ENCODE data around the gene ANLN. TPM values are rescaled to one million over a fixed set of nuclear protein-coding genes. Genes with fewer than 3 reads are reported as not detected.

The ANLN gene
- total RNA-seq, 1 experiment from 2014 or later = 238 TPM

DNA sequence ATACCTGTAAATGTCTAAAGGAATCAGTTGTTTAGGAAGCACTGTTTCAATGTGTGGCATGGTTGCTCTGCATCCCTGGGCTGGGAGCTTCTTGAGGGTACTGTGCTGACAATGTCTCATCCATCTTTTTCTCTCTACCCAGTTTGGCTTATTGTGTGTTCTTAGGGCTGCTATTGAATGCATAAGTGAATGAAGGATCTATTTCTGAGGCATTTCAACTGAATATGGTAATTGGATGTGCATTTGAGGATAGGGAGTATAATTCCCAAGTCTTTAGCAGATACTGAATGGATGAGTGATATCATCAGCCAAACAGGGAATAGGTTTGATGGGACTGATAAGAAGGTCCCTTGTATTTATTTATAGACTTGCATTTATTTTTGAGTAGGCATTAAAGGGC lies 64.1 kb downstream of the ANLN start:
- CTCF ChIA-PET = interaction anchor here (0.7 kb wide), 1 partner anchor 141 kb away, joined by 3 read pairs; no protein-coding TSS in a partner anchor
- in situ Hi-C loops (cut with HindIII; ENCODE audit: low pct_unique_long_range_greater_than_20kb, low sequenced_read_pairs) = no loop called here
- POLR2A ChIA-PET = no interaction called here

DNA sequence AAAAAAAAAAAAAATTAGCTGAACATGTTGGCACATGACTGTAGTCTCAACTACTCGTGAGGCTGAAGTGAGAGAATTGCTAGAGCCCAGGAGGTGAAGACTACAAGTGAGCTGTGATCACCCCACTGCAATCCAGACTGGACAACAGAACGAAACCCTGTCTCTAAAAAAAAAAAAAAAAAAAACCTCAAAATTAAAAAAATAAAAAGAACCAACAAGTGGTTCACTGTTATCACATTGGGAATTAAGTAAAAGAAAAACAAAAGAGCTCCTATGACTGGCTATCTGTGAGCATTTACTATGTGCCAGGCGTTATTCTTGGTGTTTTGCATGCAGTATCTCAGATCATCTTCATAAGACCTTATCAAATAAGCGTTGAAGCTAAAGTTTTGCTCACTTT lies 66.0 kb downstream of the ANLN start:
- H3K4me1 ChIP-seq (ENCODE audit: control insufficient read depth, insufficient read depth, low read length) = no peaks in the 10 kb centered on the region
- no peak overlapping the region for H3K4me3 ChIP-seq (ENCODE audit: low read depth in 2 of 2, low read length in 2 of 2)
- ChIA-PET CTCF (no interaction called here), POLR2A (interaction anchor here (0.6 to 0.7 kb wide), 2 partner anchors 15 to 99 kb away, joined by 3 to 4 read pairs; no protein-coding TSS in a partner anchor)
- no peaks in the 10 kb centered on the region for H3K9me3 ChIP-seq (ENCODE audit: control insufficient read depth, insufficient read depth, low read depth, low read length)
- intact Hi-C loops (cut with micrococcal nuclease; ENCODE audit: unreplicated experiment) (no loop called here), in situ Hi-C loops (cut with HindIII; ENCODE audit: low pct_unique_long_range_greater_than_20kb, low sequenced_read_pairs) (no loop called here)
- no peaks in the 10 kb centered on the region for H3K27me3 ChIP-seq (ENCODE audit: control insufficient read depth, insufficient read depth, low read length)
- no TSS peak for BruUV-seq (replicated peaks)
- no peak overlapping the region for H3K27ac ChIP-seq (ENCODE audit: low read length)
- peaks cover 38% of the 10 kb centered on the region for H3K36me3 ChIP-seq (ENCODE audit: control insufficient read depth, insufficient read depth, low read length)
- ATAC-seq (no peak), DNase-seq (ENCODE audit: low read depth, low spot score) (no peak)
- TF ChIP-seq POLR2AphosphoS5 (IDR thresholded peaks at IDR 0.05; ENCODE audit: low read depth, low read length) (no peak), SIN3A (IDR thresholded peaks at IDR 0.05; ENCODE audit: borderline replicate concordance, insufficient read depth, low read depth, low read length) (no peak), TCF7L2 (IDR thresholded peaks at IDR 0.05; ENCODE audit: low read depth, low read length) (no peak)
- TF ChIP-seq, protein P1, sequence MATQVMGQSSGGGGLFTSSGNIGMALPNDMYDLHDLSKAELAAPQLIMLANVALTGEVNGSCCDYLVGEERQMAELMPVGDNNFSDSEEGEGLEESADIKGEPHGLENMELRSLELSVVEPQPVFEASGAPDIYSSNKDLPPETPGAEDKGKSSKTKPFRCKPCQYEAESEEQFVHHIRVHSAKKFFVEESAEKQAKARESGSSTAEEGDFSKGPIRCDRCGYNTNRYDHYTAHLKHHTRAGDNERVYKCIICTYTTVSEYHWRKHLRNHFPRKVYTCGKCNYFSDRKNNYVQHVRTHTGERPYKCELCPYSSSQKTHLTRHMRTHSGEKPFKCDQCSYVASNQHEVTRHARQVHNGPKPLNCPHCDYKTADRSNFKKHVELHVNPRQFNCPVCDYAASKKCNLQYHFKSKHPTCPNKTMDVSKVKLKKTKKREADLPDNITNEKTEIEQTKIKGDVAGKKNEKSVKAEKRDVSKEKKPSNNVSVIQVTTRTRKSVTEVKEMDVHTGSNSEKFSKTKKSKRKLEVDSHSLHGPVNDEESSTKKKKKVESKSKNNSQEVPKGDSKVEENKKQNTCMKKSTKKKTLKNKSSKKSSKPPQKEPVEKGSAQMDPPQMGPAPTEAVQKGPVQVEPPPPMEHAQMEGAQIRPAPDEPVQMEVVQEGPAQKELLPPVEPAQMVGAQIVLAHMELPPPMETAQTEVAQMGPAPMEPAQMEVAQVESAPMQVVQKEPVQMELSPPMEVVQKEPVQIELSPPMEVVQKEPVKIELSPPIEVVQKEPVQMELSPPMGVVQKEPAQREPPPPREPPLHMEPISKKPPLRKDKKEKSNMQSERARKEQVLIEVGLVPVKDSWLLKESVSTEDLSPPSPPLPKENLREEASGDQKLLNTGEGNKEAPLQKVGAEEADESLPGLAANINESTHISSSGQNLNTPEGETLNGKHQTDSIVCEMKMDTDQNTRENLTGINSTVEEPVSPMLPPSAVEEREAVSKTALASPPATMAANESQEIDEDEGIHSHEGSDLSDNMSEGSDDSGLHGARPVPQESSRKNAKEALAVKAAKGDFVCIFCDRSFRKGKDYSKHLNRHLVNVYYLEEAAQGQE (IDR thresholded peaks at IDR 0.05; ENCODE audit: insufficient read depth in 1 of 2, low read depth in 2 of 2, low read length in 1 of 2) = no peak
- TF ChIP-seq, protein P2, sequence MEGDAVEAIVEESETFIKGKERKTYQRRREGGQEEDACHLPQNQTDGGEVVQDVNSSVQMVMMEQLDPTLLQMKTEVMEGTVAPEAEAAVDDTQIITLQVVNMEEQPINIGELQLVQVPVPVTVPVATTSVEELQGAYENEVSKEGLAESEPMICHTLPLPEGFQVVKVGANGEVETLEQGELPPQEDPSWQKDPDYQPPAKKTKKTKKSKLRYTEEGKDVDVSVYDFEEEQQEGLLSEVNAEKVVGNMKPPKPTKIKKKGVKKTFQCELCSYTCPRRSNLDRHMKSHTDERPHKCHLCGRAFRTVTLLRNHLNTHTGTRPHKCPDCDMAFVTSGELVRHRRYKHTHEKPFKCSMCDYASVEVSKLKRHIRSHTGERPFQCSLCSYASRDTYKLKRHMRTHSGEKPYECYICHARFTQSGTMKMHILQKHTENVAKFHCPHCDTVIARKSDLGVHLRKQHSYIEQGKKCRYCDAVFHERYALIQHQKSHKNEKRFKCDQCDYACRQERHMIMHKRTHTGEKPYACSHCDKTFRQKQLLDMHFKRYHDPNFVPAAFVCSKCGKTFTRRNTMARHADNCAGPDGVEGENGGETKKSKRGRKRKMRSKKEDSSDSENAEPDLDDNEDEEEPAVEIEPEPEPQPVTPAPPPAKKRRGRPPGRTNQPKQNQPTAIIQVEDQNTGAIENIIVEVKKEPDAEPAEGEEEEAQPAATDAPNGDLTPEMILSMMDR (IDR thresholded peaks at IDR 0.05) = no peak

More for the DNA sequence above, 64.1 kb downstream of the ANLN start:
- intact Hi-C loops (cut with micrococcal nuclease; ENCODE audit: unreplicated experiment) = no loop called here
- Histone ChIP-seq H3K36me3 (ENCODE audit: control insufficient read depth, insufficient read depth, low read length) (peaks cover 57% of the 10 kb centered on the region), H3K4me1 (ENCODE audit: control insufficient read depth, insufficient read depth, low read length) (peaks cover 5% of the 10 kb centered on the region; the same call in 1 of the 2 replicates), H3K27me3 (ENCODE audit: control insufficient read depth, insufficient read depth, low read length) (no peaks in the 10 kb centered on the region), H3K4me3 (ENCODE audit: low read depth in 2 of 2, low read length in 2 of 2) (no peak overlapping the region), H3K9me3 (ENCODE audit: control insufficient read depth, insufficient read depth, low read depth, low read length) (no peaks in the 10 kb centered on the region), H3K27ac (ENCODE audit: low read length) (no peak overlapping the region)
- DNase-seq (ENCODE audit: low read depth, low spot score) (no peak), ATAC-seq (no peak)
- TF ChIP-seq SIN3A (IDR thresholded peaks at IDR 0.05; ENCODE audit: borderline replicate concordance, insufficient read depth, low read depth, low read length) = no peak
- TF ChIP-seq, protein P1 (IDR thresholded peaks at IDR 0.05; ENCODE audit: insufficient read depth in 1 of 2, low read depth in 2 of 2, low read length in 1 of 2) = no peak
- TF ChIP-seq POLR2AphosphoS5 (IDR thresholded peaks at IDR 0.05; ENCODE audit: low read depth, low read length) = no peak
- TF ChIP-seq, protein P2 (IDR thresholded peaks at IDR 0.05) = no peak
- no peak for TF ChIP-seq TCF7L2 (IDR thresholded peaks at IDR 0.05; ENCODE audit: low read depth, low read length)
- BruUV-seq (replicated peaks) = no TSS peak

Measured in Panc1 (cell line).